G401 (cell line): ENCODE measurements around the gene MYH11. TPM values are rescaled to one million over a fixed set of nuclear protein-coding genes. Genes with fewer than 3 reads are reported as not detected.

Experiments used
- DNase-seq: peaks from one replicate; pipeline ENCODE4 v3.0.0-alpha.2; 2015; ENCODE audit warnings: low spot score
- in situ Hi-C: cut with HindIII; loops from 2 replicates; pipeline ENCODE4 v1.10.0; 2016; ENCODE audit warnings: low sequenced_read_pairs, mixed read lengths
- total RNA-seq: library from RNA; depleted of rRNA; stranded (reverse); fragments of >200 nt; shearing (Covaris generic); gene quantifications from 2 replicates; pipeline ENCODE4 v1.2.3, GENCODE V29; 2014; rRNA removed

MYH11 gene
- not detected in 2 replicates for total RNA-seq

DNA sequence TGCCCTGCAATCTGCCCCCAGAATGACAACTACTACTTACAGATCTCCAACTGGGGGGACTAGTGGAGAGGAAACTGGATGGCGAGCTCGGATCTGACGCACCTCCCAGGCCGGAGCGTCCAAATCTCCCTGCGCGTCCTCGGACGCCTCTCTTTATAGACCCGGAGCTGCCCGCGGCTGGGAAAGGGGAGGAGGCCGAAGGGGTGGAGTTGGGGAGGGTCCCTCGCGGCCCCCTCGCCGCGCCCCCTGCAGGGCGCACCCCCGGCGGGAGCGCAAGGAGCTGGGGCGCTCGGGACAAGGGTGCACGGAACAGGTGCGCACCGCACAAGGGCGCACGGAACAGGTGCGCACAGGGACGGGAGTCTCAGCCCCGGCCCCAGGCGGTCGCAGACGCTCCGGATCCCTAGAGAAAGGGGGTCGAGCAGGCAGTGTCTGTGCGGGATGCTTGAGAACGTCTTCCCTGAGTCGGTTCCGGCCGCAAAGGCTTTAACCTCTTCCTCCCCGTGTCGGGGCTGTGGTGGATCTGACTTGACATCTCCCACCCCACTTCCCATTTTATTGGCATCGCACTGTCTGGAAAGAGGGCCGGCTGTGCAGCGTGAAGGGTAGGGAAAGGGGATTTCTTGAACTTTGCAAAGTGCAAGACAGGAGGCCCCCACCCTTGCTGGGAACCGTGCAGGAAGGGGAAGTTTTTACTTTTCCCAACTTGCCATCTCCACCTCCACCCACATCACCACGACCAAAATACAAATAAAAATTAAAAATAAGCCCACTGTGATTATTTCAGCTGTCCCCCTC lies at the start of gene MYH11:
TSS of gene MYH11 (minus strand) at position 128 of the 798 bp plus-strand sequence. CDS start 18,776 bp downstream, outside the sequence.
- in situ Hi-C loops: no loop called here
- no peak for DNase-seq

- in situ Hi-C loops: no loop called here
Observed at GRCh38 chr16:15906439-15906838, 49.6 kb upstream of the MYH11 start.

GRCh38 chr16:15903960-15904359 lies 47.1 kb upstream of the MYH11 start:
- in situ Hi-C loops: no loop called here

More at GRCh38 chr16:15906439-15906838, 49.6 kb upstream of the MYH11 start:
- no peak for DNase-seq

GRCh38 chr16:15900901-15901500 lies 44.2 kb upstream of the MYH11 start:
- in situ Hi-C loops: no loop called here

More at GRCh38 chr16:15903960-15904359, 47.1 kb upstream of the MYH11 start:
- no peak for DNase-seq

GRCh38 chr16:15900357-15900756 lies 43.5 kb upstream of the MYH11 start:
- no peak for DNase-seq
- in situ Hi-C loops: no loop called here

More at GRCh38 chr16:15900901-15901500, 44.2 kb upstream of the MYH11 start:
- no peak for DNase-seq

DNA sequence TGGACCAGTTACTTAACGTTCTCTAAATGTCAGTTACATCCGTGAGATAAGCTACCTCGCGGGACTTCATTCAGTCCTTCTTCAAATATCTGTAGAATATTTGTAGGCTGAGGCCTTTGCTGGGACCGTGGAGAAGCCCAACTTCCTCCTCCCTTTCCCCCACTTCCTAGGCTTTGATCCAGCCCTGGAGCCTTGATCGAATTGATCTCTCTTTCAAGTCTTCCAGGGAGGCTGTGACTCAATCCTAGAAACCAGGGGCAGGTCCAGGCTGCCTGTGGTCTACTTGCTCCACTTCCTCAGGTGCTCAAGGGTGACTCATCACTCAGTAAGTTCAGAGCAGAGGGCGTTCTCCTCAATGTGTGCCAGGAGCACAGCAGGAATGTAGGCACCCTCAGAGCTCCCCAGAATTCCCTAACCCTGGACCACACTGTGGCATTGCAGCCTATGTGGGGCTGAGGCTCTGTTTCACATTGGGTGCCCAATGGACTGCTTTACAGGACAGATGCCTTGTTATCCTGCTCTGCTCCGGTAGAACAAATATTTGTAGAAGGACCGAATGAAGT lies 42.8 kb upstream of the MYH11 start:
- in situ Hi-C loops: loop anchor here (25.0 kb wide), 1 partner anchor 88 kb away; no protein-coding TSS in a partner anchor
- DNase-seq: no peak

- in situ Hi-C loops: loop anchor here (25.0 kb wide), 1 partner anchor 89 kb away; no protein-coding TSS in a partner anchor
- no peak for DNase-seq
Observed at GRCh38 chr16:15898654-15899053, 41.8 kb upstream of the MYH11 start.

DNA sequence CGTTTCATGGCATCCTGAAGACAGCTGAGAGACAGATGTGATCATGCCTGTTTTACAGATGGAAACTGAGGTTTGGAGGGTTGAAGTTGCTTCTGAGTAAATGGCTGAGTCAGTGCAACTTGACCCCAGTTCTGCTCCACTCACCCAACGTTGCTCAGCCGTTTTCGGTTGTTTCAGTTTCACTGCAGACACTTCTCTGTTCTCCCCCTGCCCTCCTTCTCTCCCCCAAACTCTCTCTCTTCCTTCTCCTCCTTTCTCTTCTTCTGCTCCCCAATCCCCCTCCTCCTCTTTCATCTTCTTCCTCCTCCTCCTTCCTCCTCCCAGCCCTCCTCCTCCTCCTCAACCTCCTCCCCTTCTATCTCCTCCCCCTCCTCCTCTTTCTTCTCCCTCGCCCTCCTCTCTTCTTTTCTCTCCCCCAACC lies 41.0 kb upstream of the MYH11 start:
- in situ Hi-C loops: loop anchor here (25.0 kb wide), 1 partner anchor 89 kb away; no protein-coding TSS in a partner anchor
- DNase-seq: no peak

- DNase-seq: no peak
- in situ Hi-C loops: loop anchor here (25.0 kb wide), 1 partner anchor 90 kb away; no protein-coding TSS in a partner anchor
Observed at GRCh38 chr16:15897121-15897780, 40.4 kb upstream of the MYH11 start.

- in situ Hi-C loops: loop anchor here (25.0 kb wide), 1 partner anchor 93 kb away; no protein-coding TSS in a partner anchor
- no peak for DNase-seq
Observed at GRCh38 chr16:15894571-15895374, 37.9 kb upstream of the MYH11 start.

GRCh38 chr16:15891508-15891907 lies 34.7 kb upstream of the MYH11 start:
- DNase-seq: no peak
- in situ Hi-C loops: loop anchor here (25.0 kb wide), 1 partner anchor 96 kb away; no protein-coding TSS in a partner anchor

GRCh38 chr16:15888072-15888976 lies 31.5 kb upstream of the MYH11 start, which contains the start of gene CEP20:
Gene CEP20 (minus strand): TSS chr16:15888603. CDS start chr16:15888585, 18 bp downstream.
- peak; percentile 100 for DNase-seq
- in situ Hi-C loops: loop anchor here (25.0 kb wide), 1 partner anchor 99 kb away; no protein-coding TSS in a partner anchor

- DNase-seq: no peak
- in situ Hi-C loops: loop anchor here (25.0 kb wide), 1 partner anchor 100 kb away; no protein-coding TSS in a partner anchor
Observed at GRCh38 chr16:15887283-15887682, 30.5 kb upstream of the MYH11 start.

- in situ Hi-C loops: loop anchor here (25.0 kb wide), 1 partner anchor 101 kb away; no protein-coding TSS in a partner anchor
- no peak for DNase-seq
Observed at GRCh38 chr16:15886078-15886477, 29.2 kb upstream of the MYH11 start.

DNA sequence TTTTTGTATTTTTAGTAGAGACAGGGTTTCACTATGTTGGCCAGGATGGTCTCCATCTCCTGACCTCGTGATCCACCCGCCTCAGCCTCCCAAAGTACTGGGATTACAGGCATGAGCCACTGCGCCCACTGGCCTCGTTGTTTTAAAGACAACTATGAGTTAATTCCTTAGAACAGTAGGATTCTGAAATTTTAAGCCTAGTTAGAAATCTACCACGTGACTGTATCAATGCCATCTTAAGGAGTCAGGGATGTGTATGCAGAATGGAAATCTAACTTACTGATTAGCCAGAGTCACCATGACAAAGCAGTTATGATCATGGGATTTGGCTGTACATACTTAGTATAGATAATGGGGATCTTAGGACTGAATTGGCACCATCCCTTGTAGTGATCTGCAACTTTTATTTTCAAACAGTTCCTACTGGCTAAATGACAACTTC lies 28.8 kb upstream of the MYH11 start:
- DNase-seq: no peak
- in situ Hi-C loops: loop anchor here (25.0 kb wide), 1 partner anchor 102 kb away; no protein-coding TSS in a partner anchor

- no peak for DNase-seq
- in situ Hi-C loops: loop anchor here (25.0 kb wide), 1 partner anchor 105 kb away; no protein-coding TSS in a partner anchor
Observed at GRCh38 chr16:15882563-15882962, 25.7 kb upstream of the MYH11 start.
